Bronchial epithelial cell (primary cell): ENCODE measurements around the gene MXI1. TPM values are rescaled to one million over a fixed set of nuclear protein-coding genes. Genes with fewer than 3 reads are reported as not detected.
A peak's percentile ranks its signal among the peaks of the same experiment; 100 is the strongest.

ENCODE experiments used
- DNase-seq: peaks from one replicate; pipeline ENCODE4 v3.0.0-alpha.2; 2010; ENCODE audit warnings: low read depth
- FAIRE-seq: peaks from 2 replicates; lab custom pipeline; 2011; peaks lifted over from hg19 to GRCh38; lab: Jason Lieb, UNC
- H3K27me3 ChIP-seq: 2 replicates; pipeline ENCODE4 v1.5.1; 2011; ENCODE audit warnings: low read length; ENCODE audit not compliant: control insufficient read depth, insufficient read depth
- H3K36me3 ChIP-seq: 2 replicates; pipeline ENCODE4 v1.5.1; 2011; ENCODE audit warnings: low read length; ENCODE audit not compliant: control insufficient read depth, insufficient read depth
- H3K4me3 ChIP-seq: 2 replicates; pipeline ENCODE4 v1.5.1; 2011; ENCODE audit warnings: mild to moderate bottlenecking, low read depth, low read length, control low read depth
- CTCF ChIP-seq: IDR thresholded peaks from 2 replicates; pipeline ENCODE4 v1.5.1; 2011; ENCODE audit warnings: mild to moderate bottlenecking, moderate library complexity, low read length, control low read depth, inconsistent platforms; ENCODE audit not compliant: insufficient read depth, severe bottlenecking
- total RNA-seq: library from RNA; depleted of rRNA; stranded (reverse); fragments of >200 nt; gene quantifications from 2 replicates; pipeline ENCODE4 v1.2.1, GENCODE V29; 2014

The MXI1 gene
- total RNA-seq, 1 donor from 2014 or later: 48.7 TPM

- no peak for DNase-seq
- no peak for FAIRE-seq
Measured at GRCh38 chr10:110223298-110223925, 16.0 kb downstream of the MXI1 start.

DNA sequence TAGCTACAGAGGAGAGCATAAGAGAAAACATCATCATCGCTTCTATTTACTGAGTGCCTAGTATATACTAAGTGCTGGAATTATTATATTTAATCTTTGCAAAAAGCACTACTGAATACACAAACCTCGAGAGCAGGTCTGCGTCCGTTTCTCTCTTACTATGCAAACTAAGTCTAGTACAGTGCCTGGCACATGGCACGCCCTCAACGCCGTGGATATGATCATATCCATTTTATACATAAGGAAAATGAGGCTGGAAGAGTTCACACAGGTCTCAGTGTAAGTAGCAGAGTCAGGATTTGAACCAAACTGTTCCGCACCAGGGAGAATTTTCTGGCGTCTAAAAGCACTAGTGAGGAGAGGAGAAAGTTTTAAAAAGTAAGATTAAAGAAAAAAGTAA, 17.6 kb downstream of the MXI1 start:
- FAIRE-seq (no peak), DNase-seq (no peak)
- TF ChIP-seq CTCF: no peak
- no peaks in the 10 kb centered on the region for H3K27me3 ChIP-seq
- H3K36me3 ChIP-seq: peaks cover 2% of the 10 kb centered on the region
- no peak overlapping the region for H3K4me3 ChIP-seq

More at GRCh38 chr10:110223298-110223925, 16.0 kb downstream of the MXI1 start:
- TF ChIP-seq CTCF: no peak
- Histone ChIP-seq H3K27me3 (no peaks in the 10 kb centered on the region), H3K4me3 (no peak overlapping the region), H3K36me3 (peaks cover 2% of the 10 kb centered on the region)

DNA sequence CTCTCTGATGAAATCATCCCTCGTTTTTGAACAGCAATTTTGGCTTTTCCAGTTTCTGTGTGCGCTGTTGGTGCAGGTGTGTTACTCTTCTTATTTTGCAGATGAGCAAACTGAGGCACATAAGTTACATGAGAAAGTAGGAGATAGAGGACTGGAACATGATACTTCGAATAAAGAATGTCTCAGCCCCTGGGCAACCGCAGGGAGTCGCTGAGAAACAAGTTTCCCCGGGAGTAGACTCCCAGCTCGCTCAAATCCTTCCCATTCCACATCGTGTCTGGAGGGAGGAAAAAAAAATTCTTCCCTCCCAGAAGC, 18.0 kb downstream of the MXI1 start:
- FAIRE-seq (no peak), DNase-seq (no peak)
- Histone ChIP-seq H3K27me3 (no peaks in the 10 kb centered on the region), H3K4me3 (peak overlapping the region; percentile 86), H3K36me3 (peaks cover 2% of the 10 kb centered on the region)
- TF ChIP-seq CTCF: no peak

GRCh38 chr10:110225756-110226542, 18.5 kb downstream of the MXI1 start:
- TF ChIP-seq CTCF: peak; percentile 79
- Histone ChIP-seq H3K36me3 (peaks cover 2% of the 10 kb centered on the region), H3K27me3 (no peaks in the 10 kb centered on the region), H3K4me3 (peak overlapping the region; percentile 86)
- FAIRE-seq (no peak), DNase-seq (peak; percentile 82)

DNA sequence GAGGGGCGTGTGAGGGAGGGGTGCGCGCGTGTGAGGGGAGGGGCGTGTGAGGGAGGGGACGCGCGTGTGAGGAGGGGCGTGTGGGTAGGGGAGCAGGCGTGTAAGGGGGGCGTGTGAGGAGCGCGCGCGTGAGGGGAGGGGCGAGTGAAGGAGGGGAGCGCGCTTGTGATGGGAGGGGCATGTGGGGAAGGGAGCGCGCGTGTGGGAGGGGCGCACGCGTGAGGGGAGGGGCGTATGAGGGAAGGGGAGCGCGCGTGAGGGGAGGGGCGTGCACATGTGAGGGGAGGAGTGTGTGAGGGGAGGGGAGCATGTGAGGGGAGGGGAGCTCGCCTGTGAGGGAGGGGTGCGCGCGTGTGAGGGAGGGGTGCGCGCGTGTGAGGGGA, 19.1 kb downstream of the MXI1 start:
- peaks cover 2% of the 10 kb centered on the region for H3K36me3 ChIP-seq
- no peak for TF ChIP-seq CTCF
- DNase-seq: peak; percentile 55
- no peak for FAIRE-seq
- H3K27me3 ChIP-seq: no peaks in the 10 kb centered on the region
- H3K4me3 ChIP-seq: peak overlapping the region; percentile 86
